ENCODE data around the gene TGOLN2.
"Not testable (repeated sequence)": the region's sequence is repeated elsewhere in the genome, so short reads cannot be mapped to it uniquely, and the experiment has no call there.

The TGOLN2 gene

GRCh38 chr2:85327822-85328617 is at the start of gene TGOLN2:
TGOLN2 (minus strand) TSS chr2:85327989; CDS start chr2:85327962, 27 bp downstream.
- no peak for DNase-seq (ENCODE audit: low read depth)

- no peak for DNase-seq (ENCODE audit: low read depth)
Observed at GRCh38 chr2:85377083-85377482, 49.3 kb upstream of the TGOLN2 start.

- no peak for DNase-seq (ENCODE audit: low read depth)
Observed at GRCh38 chr2:85376291-85377065, 48.7 kb upstream of the TGOLN2 start.

GRCh38 chr2:85371045-85371444 is 43.3 kb upstream of the TGOLN2 start:
- no peak for DNase-seq (ENCODE audit: low read depth)

- DNase-seq (ENCODE audit: low read depth), result no peak
Observed at GRCh38 chr2:85369500-85369899, 41.7 kb upstream of the TGOLN2 start.

- no peak for DNase-seq (ENCODE audit: low read depth)
Observed at GRCh38 chr2:85368921-85369320, 41.1 kb upstream of the TGOLN2 start.

- DNase-seq (ENCODE audit: low read depth), result no peak
Observed at GRCh38 chr2:85367180-85367579, 39.4 kb upstream of the TGOLN2 start.

GRCh38 chr2:85362653-85363387 is 35.0 kb upstream of the TGOLN2 start:
- not testable (repeated sequence) for DNase-seq (ENCODE audit: low read depth)

- no peak for DNase-seq (ENCODE audit: low read depth)
Observed at GRCh38 chr2:85357736-85358135, 29.9 kb upstream of the TGOLN2 start.

GRCh38 chr2:85356186-85356585 is 28.4 kb upstream of the TGOLN2 start:
- DNase-seq (ENCODE audit: low read depth), result no peak

- no peak for DNase-seq (ENCODE audit: low read depth)
Observed at GRCh38 chr2:85355521-85355920, 27.7 kb upstream of the TGOLN2 start.

- no peak for DNase-seq (ENCODE audit: low read depth)
Observed at GRCh38 chr2:85355073-85355410, 27.3 kb upstream of the TGOLN2 start.

- DNase-seq (ENCODE audit: low read depth), result peak; percentile 98
Observed at GRCh38 chr2:85354286-85355072, 26.7 kb upstream of the TGOLN2 start, which contains the start of the genes ELMOD3 and RETSAT. ELMOD3 (plus strand) TSS chr2:85354769; CDS start chr2:85357199, 2,430 bp downstream. RETSAT (minus strand) TSS chr2:85354528; CDS start chr2:85354507, 21 bp downstream.

- DNase-seq (ENCODE audit: low read depth), result no peak
Observed at GRCh38 chr2:85353876-85354285, 26.1 kb upstream of the TGOLN2 start.

- no peak for DNase-seq (ENCODE audit: low read depth)
Observed at GRCh38 chr2:85347599-85347998, 19.8 kb upstream of the TGOLN2 start.

GRCh38 chr2:85344356-85344954 is 16.7 kb upstream of the TGOLN2 start:
- DNase-seq (ENCODE audit: low read depth), result no peak

- not testable (repeated sequence) for DNase-seq (ENCODE audit: low read depth)
Observed at GRCh38 chr2:85343207-85343895, 15.6 kb upstream of the TGOLN2 start.

- no peak for DNase-seq (ENCODE audit: low read depth)
Observed at GRCh38 chr2:85342156-85342555, 14.4 kb upstream of the TGOLN2 start.

- DNase-seq (ENCODE audit: low read depth), result no peak
Observed at GRCh38 chr2:85341269-85342029, 13.7 kb upstream of the TGOLN2 start.
